ENCODE results near the gene NSUN7.

DNA sequence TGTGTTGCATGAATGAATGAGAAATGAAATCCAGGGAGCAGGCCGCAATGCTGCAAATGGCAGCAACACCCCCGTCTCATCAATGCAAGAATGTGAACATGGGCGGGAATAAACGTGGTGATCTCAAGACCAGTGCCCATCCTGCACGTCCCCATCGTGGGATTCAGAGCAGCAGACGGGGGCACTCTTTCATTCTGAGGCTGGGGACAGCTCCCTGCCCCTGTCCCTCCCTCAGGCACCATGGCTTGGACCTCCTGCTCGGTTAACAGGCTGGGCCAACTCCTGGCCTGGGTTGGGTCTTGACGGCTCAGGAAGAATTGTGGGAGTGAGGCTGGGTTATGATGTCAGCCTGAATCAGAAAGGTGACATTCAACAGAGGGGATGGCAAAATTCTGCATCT lies 78.9 kb downstream of the NSUN7 start:
- TF ChIP-seq, protein P1, sequence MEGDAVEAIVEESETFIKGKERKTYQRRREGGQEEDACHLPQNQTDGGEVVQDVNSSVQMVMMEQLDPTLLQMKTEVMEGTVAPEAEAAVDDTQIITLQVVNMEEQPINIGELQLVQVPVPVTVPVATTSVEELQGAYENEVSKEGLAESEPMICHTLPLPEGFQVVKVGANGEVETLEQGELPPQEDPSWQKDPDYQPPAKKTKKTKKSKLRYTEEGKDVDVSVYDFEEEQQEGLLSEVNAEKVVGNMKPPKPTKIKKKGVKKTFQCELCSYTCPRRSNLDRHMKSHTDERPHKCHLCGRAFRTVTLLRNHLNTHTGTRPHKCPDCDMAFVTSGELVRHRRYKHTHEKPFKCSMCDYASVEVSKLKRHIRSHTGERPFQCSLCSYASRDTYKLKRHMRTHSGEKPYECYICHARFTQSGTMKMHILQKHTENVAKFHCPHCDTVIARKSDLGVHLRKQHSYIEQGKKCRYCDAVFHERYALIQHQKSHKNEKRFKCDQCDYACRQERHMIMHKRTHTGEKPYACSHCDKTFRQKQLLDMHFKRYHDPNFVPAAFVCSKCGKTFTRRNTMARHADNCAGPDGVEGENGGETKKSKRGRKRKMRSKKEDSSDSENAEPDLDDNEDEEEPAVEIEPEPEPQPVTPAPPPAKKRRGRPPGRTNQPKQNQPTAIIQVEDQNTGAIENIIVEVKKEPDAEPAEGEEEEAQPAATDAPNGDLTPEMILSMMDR (optimal IDR thresholded peaks at IDR 0.05 in 1 of 3, IDR thresholded peaks at IDR 0.05 in 1 of 3, conservative IDR thresholded peaks at IDR 0.05 in 1 of 3; ENCODE audit: extremely low read depth in 1 of 3, insufficient read depth in 2 of 3, low read length in 3 of 3), result no peak
- no peak for TF ChIP-seq EZH2 (IDR thresholded peaks at IDR 0.05; ENCODE audit: low read length)

Measured in keratinocyte (primary cell).